Testis (tissue), 3 donors: ENCODE data around the gene F12. TPM values are rescaled to one million over a fixed set of nuclear protein-coding genes. Genes with fewer than 3 reads are reported as not detected.

Experiments used
- DNase-seq: peaks from one replicate; pipeline ENCODE4 v3.0.0-alpha.2; 2019
- H3K27ac ChIP-seq, 2 donors: fragments of 200-600 bp; sonication (generic); one replicate each; pipeline ENCODE4 v1.5.1; 2019
- H3K27me3 ChIP-seq: fragments of 200-600 bp; sonication (generic); one replicate; pipeline ENCODE4 v1.5.1; 2019
- H3K36me3 ChIP-seq: fragments of 200-600 bp; sonication (generic); one replicate; pipeline ENCODE4 v1.5.1; 2017; ENCODE audit warnings: low read depth; ENCODE audit errors: missing control alignments
- H3K4me1 ChIP-seq: fragments of 200-600 bp; sonication (generic); one replicate; pipeline ENCODE4 v1.5.1; 2019
- H3K4me3 ChIP-seq, 2 donors: fragments of 200-600 bp; sonication (generic); one replicate each; pipeline ENCODE4 v1.5.1; 2017 to 2019
- H3K9me3 ChIP-seq: fragments of 200-600 bp; sonication (generic); one replicate; pipeline ENCODE4 v1.5.1; 2017
- POLR2A ChIP-seq: fragments of 450-650 bp; IDR thresholded peaks from one replicate; pipeline ENCODE4 v1.6.1; 2017; ENCODE audit warnings: antibody characterized with exemption, mild to moderate bottlenecking, moderate library complexity
- WGBS, 2 donors: methylation state at CpG; one replicate each; pipeline ENCODE4 v1.1.5; 2018; 5-methylcytosine and 5-hydroxymethylcytosine counted together
- intact Hi-C: fragments of 100-400 bp; cut with DNase I; formaldehyde crosslinking; loops from one replicate; pipeline ENCODE4 v1.15.1; 2023; ENCODE audit warnings: low total_unique reads
- polyA plus RNA-seq: library from polyadenylated mRNA; stranded (reverse); fragments of 350-450 nt; fragmentation: Illumina TruSeq; extraction: RNeasy Lipid Tissue Mini Kit (QIAGEN cat#74804); gene quantifications from one replicate; pipeline ENCODE4 v1.2.3, GENCODE V29; 2014; ENCODE audit warnings: low read depth, low replicate concordance; ENCODE audit not compliant: insufficient read depth
- total RNA-seq, 2 donors: library from RNA; depleted of rRNA; stranded (reverse); fragments of >200 nt; gene quantifications; one replicate each; pipeline ENCODE4 v1.2.3, GENCODE V29; 2016
- TF ChIP-seq, protein P1 (sequence below), 3 experiments: fragments of 450-650 bp in 2 of 3; fragments of 200-600 bp in 1 of 3; sonication (generic) in 1 of 3; IDR thresholded peaks; one replicate each; pipeline ENCODE4 v1.5.1; 2016 to 2019; ENCODE audit warnings: antibody characterized with exemption in 3 of 3, mild to moderate bottlenecking in 2 of 3, moderate library complexity in 1 of 3

The F12 gene
- total and polyA plus RNA-seq, 3 donors from 2014 or later = 4.9 to 5.8 (median 5.3) TPM

GRCh38 chr5:177442066-177442826, 32.9 kb upstream of the F12 start:
- H3K27me3 ChIP-seq = no peaks in the 10 kb centered on the region
- DNase-seq = no peak
- TF ChIP-seq, protein P1, sequence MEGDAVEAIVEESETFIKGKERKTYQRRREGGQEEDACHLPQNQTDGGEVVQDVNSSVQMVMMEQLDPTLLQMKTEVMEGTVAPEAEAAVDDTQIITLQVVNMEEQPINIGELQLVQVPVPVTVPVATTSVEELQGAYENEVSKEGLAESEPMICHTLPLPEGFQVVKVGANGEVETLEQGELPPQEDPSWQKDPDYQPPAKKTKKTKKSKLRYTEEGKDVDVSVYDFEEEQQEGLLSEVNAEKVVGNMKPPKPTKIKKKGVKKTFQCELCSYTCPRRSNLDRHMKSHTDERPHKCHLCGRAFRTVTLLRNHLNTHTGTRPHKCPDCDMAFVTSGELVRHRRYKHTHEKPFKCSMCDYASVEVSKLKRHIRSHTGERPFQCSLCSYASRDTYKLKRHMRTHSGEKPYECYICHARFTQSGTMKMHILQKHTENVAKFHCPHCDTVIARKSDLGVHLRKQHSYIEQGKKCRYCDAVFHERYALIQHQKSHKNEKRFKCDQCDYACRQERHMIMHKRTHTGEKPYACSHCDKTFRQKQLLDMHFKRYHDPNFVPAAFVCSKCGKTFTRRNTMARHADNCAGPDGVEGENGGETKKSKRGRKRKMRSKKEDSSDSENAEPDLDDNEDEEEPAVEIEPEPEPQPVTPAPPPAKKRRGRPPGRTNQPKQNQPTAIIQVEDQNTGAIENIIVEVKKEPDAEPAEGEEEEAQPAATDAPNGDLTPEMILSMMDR (IDR thresholded peaks at IDR 0.05) = no peak
- no peak for TF ChIP-seq POLR2A
- no peak overlapping the region for H3K27ac ChIP-seq
- H3K9me3 ChIP-seq = no peaks in the 10 kb centered on the region
- H3K4me1 ChIP-seq = peaks cover 9% of the 10 kb centered on the region
- no peak overlapping the region for H3K4me3 ChIP-seq
- H3K36me3 ChIP-seq = no peaks in the 10 kb centered on the region
- intact Hi-C loops = no loop called here
- 91 to 93% methylated on average over 8 to 20 of the region's 20 CpGs for WGBS, 2 donors

- Histone ChIP-seq H3K4me1 (peaks cover 3% of the 10 kb centered on the region), H3K9me3 (no peaks in the 10 kb centered on the region), H3K27me3 (no peaks in the 10 kb centered on the region), H3K27ac (no peak overlapping the region), H3K4me3 (no peak overlapping the region), H3K36me3 (no peaks in the 10 kb centered on the region)
- WGBS, 2 donors = 90% methylated on average over 20 to 26 of the region's 26 CpGs
- intact Hi-C loops = no loop called here
- no peak for DNase-seq
- TF ChIP-seq, protein P1 (IDR thresholded peaks at IDR 0.05) = no peak
Observed at GRCh38 chr5:177440990-177441780, 31.8 kb upstream of the F12 start.

- no peak for DNase-seq
- TF ChIP-seq, protein P1 (IDR thresholded peaks at IDR 0.05) = no peak
- no peak for TF ChIP-seq POLR2A
- Histone ChIP-seq H3K27ac (no peak overlapping the region), H3K27me3 (no peaks in the 10 kb centered on the region), H3K9me3 (no peaks in the 10 kb centered on the region), H3K4me3 (no peak overlapping the region), H3K36me3 (no peaks in the 10 kb centered on the region), H3K4me1 (no peaks in the 10 kb centered on the region)
- intact Hi-C loops = no loop called here
- WGBS, 2 donors = 85 to 94% methylated on average over 18 to 23 of the region's 24 CpGs
Observed at GRCh38 chr5:177440211-177440989, 31.0 kb upstream of the F12 start.

DNA sequence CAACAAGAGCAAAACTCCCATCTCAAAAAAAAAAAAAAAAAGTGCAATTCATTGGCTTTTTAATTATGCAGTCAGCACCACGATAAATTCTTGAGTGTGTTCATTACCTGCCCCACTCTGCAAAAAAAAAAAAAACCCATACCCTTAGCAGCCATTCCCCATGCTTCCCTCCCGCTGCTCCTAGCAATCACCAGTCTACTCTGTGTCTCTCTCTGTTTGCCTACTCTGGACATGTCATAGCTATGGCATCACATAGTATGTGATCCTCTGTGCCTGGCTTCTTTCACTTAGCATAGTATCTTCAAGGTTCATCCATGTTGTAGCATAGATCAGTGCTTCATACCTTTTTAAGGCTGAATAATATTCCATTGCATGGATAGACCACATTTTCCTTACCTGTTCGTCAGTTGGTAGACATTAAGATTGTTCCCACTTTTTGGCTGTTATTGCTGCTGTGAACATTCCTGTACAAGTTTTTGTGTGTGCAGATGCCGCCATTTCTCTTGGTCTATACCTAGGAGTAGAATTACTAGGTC, 30.2 kb upstream of the F12 start:
- no peak for DNase-seq
- intact Hi-C loops = no loop called here
- 96 to 97% methylated on average over 4 of the region's 4 CpGs for WGBS, 2 donors
- TF ChIP-seq, protein P1 (IDR thresholded peaks at IDR 0.05) = no peak
- TF ChIP-seq POLR2A = no peak
- no peaks in the 10 kb centered on the region for H3K27me3 ChIP-seq
- H3K36me3 ChIP-seq = no peaks in the 10 kb centered on the region
- H3K27ac ChIP-seq = no peak overlapping the region
- H3K4me1 ChIP-seq = no peaks in the 10 kb centered on the region
- H3K9me3 ChIP-seq = no peaks in the 10 kb centered on the region
- H3K4me3 ChIP-seq = no peak overlapping the region
